Endothelial cell of umbilical vein (primary cell): ENCODE data around the gene PGRMC2. TPM values are rescaled to one million over a fixed set of nuclear protein-coding genes. Genes with fewer than 3 reads are reported as not detected.

ENCODE experiments used
- BruUV-seq: library from RNA; stranded (reverse); fragments of 400-500 nt; replicated peaks from 2 replicates; lab custom pipeline; 2021; lab: Mats Ljungman, UMichigan
- CTCF ChIA-PET: fragments of 300-600, 350-600 bp; sonication (Branson Sonifier 250); formaldehyde crosslinking; loops from one replicate; lab custom pipeline; 2021; ENCODE audit warnings: antibody characterized with exemption, inconsistent platforms; lab: Charles Lee
- POLR2A ChIA-PET: fragments of 300-600, 350-600 bp; sonication (Branson Sonifier 250); formaldehyde crosslinking; loops from one replicate; lab custom pipeline; 2021; ENCODE audit warnings: antibody characterized with exemption, inconsistent platforms; lab: Charles Lee
- DNase-seq: peaks from one replicate; pipeline ENCODE4 v3.0.0-alpha.2; 2011; ENCODE audit warnings: low read depth, low spot score
- FAIRE-seq: peaks from 2 replicates; lab custom pipeline; 2011; peaks lifted over from hg19 to GRCh38; lab: Jason Lieb, UNC
- H2AFZ ChIP-seq: 2 replicates; pipeline ENCODE4 v1.6.0; 2012; ENCODE audit warnings: low read depth, low read length, control low read depth, inconsistent platforms
- H3K27ac ChIP-seq: 2 replicates; pipeline ENCODE4 v1.5.1; 2011; ENCODE audit warnings: low read depth, mild to moderate bottlenecking, control low read depth, low read length, moderate library complexity; ENCODE audit not compliant: insufficient read depth
- H3K27me3 ChIP-seq, 2 experiments: 2 replicates each; pipeline versions ENCODE4 v1.6.0 to v1.6.1; 2011; ENCODE audit warnings: low read length in 2 of 2, mixed read lengths in 1 of 2; ENCODE audit not compliant: control insufficient read depth in 2 of 2, insufficient read depth in 2 of 2
- H3K36me3 ChIP-seq, 2 experiments: 2 replicates in 1 of 2; 3 replicates in 1 of 2; pipeline ENCODE4 v1.5.1; 2011; ENCODE audit warnings: low read length in 2 of 2, mild to moderate bottlenecking in 1 of 2, moderate library complexity in 1 of 2; ENCODE audit not compliant: control insufficient read depth in 2 of 2, insufficient read depth in 2 of 2; ENCODE audit errors: extremely low read depth in 1 of 2
- H3K4me1 ChIP-seq: 3 replicates; pipeline ENCODE4 v1.5.1; 2011; ENCODE audit warnings: mild to moderate bottlenecking, low read length; ENCODE audit not compliant: control insufficient read depth, insufficient read depth; ENCODE audit errors: extremely low read depth
- H3K4me2 ChIP-seq: 2 replicates; pipeline ENCODE4 v1.6.1; 2011; ENCODE audit warnings: low read length, control low read depth, mixed read lengths; ENCODE audit not compliant: insufficient read depth
- H3K4me3 ChIP-seq, 3 experiments: fragments of 200-600 bp in 1 of 3; sonication (generic), shearing (Covaris generic) in 1 of 3; replicated peaks in 1 of 3; 2 replicates each; pipeline ENCODE4 v1.5.1; 2011 to 2016; ENCODE audit warnings: control low read depth in 3 of 3, low read length in 3 of 3, mild to moderate bottlenecking in 2 of 3, inconsistent platforms in 1 of 3, low read depth in 1 of 3, moderate library complexity in 1 of 3; ENCODE audit not compliant: insufficient read depth in 1 of 3
- H3K79me2 ChIP-seq: 2 replicates; pipeline ENCODE4 v1.6.0; 2012; ENCODE audit warnings: low read length, inconsistent platforms; ENCODE audit not compliant: control insufficient read depth, insufficient read depth
- H3K9ac ChIP-seq: replicated peaks from 2 replicates; pipeline ENCODE3; 2011; ENCODE audit warnings: low read length, control low read depth; ENCODE audit not compliant: insufficient read depth; ENCODE audit errors: extremely low read depth
- H3K9me1 ChIP-seq: replicated peaks from 3 replicates; pipeline ENCODE4 v1.6.0; 2011; ENCODE audit warnings: mild to moderate bottlenecking, low read length; ENCODE audit not compliant: control insufficient read depth, insufficient read depth; ENCODE audit errors: extremely low read depth
- H3K9me3 ChIP-seq: replicated peaks from 2 replicates; pipeline ENCODE4 v1.5.1; 2012; ENCODE audit warnings: low read length, inconsistent platforms; ENCODE audit not compliant: control insufficient read depth, insufficient read depth
- H4K20me1 ChIP-seq: replicated peaks from 2 replicates; pipeline ENCODE3; 2011; ENCODE audit warnings: mild to moderate bottlenecking, low read length; ENCODE audit not compliant: control insufficient read depth, insufficient read depth; ENCODE audit errors: extremely low read depth
- CTCF ChIP-seq, 2 donors: IDR thresholded peaks; 1 replicate in 1 of 2; 2 replicates in 1 of 2; pipeline ENCODE4 v1.5.1; 2011; ENCODE audit warnings: low read length in 2 of 2, mild to moderate bottlenecking in 2 of 2, moderate library complexity in 2 of 2, control low read depth in 1 of 2, inconsistent platforms in 1 of 2, low read depth in 1 of 2; ENCODE audit not compliant: insufficient read depth in 1 of 2; ENCODE audit errors: extremely low read depth in 1 of 2
- EZH2 ChIP-seq: IDR thresholded peaks from 2 replicates; pipeline ENCODE4 v1.6.1; 2012; ENCODE audit warnings: borderline replicate concordance, low read depth, mild to moderate bottlenecking, moderate library complexity, low read length, inconsistent platforms; ENCODE audit not compliant: severe bottlenecking
- FOS ChIP-seq: IDR thresholded peaks from 2 replicates; pipeline ENCODE4 v1.6.1; 2011; ENCODE audit warnings: mild to moderate bottlenecking, low read length, moderate library complexity, borderline replicate concordance; ENCODE audit not compliant: insufficient read depth
- GATA2 ChIP-seq: IDR thresholded peaks from 2 replicates; pipeline ENCODE4 v1.7.0; 2011; ENCODE audit warnings: low read depth, mild to moderate bottlenecking, moderate library complexity, mixed read lengths, low read length; ENCODE audit not compliant: insufficient read length, insufficient read depth
- JUN ChIP-seq: IDR thresholded peaks from 2 replicates; pipeline ENCODE4 v1.6.1; 2011; ENCODE audit warnings: borderline replicate concordance, low read depth; ENCODE audit not compliant: insufficient read length, insufficient read depth
- MAX ChIP-seq: IDR thresholded peaks from 2 replicates; pipeline ENCODE4 v1.6.1; 2011; ENCODE audit not compliant: insufficient read depth, insufficient read length
- MYC ChIP-seq: IDR thresholded peaks from one replicate; pipeline ENCODE4 v1.6.1; 2011; ENCODE audit warnings: mild to moderate bottlenecking, low read depth, low read length
- POLR2A ChIP-seq: IDR thresholded peaks from 2 replicates; pipeline ENCODE4 v1.6.1; 2012; ENCODE audit warnings: low read depth, mild to moderate bottlenecking, control low read depth, low read length
- POLR2AphosphoS5 ChIP-seq: IDR thresholded peaks from 2 replicates; pipeline ENCODE4 v1.6.1; 2012; ENCODE audit warnings: low read depth, mild to moderate bottlenecking, control low read depth, low read length, moderate library complexity; ENCODE audit not compliant: insufficient read depth
- dilution Hi-C: fragments of 300-500 bp; cut with MboI; formaldehyde crosslinking; loops from one replicate; pipeline ENCODE4 v1.15.0; 2019; ENCODE audit warnings: low sequenced_read_pairs; ENCODE audit not compliant: extremely low pct_ligation_motif_present
- intact Hi-C: fragments of 100-400 bp; cut with micrococcal nuclease; formaldehyde crosslinking; loops from one replicate; pipeline ENCODE4 v1.10.0; 2022
- polyA plus RNA-seq, 4 experiments: library from polyadenylated mRNA; depleted of rRNA in 3 of 4; stranded (reverse) in 3 of 4; unstranded in 1 of 4; fragments of >200 nt; gene quantifications; 2 replicates each; pipeline versions ENCODE4 v1.2.1 to v1.2.3, GENCODE V29; 2011 to 2012; ENCODE audit warnings: missing spikeins in 1 of 4
- total RNA-seq: library from RNA; stranded (reverse); gene quantifications from 2 replicates; pipeline ENCODE4 v1.2.3, GENCODE V29; 2021

PGRMC2 gene
- total and polyA plus RNA-seq, 2 donors (not counting 3 experiments of a cell fraction or from before 2014, with no cell fraction given) = 10.1 to 63.4 TPM

GRCh38 chr4:128292349-128292748 is 4.7 kb upstream of the PGRMC2 start:
- H3K4me3 ChIP-seq = no peak overlapping the region
- dilution Hi-C loops = no loop called here
- no peak overlapping the region for H3K27ac ChIP-seq
- H3K9ac ChIP-seq = no peak overlapping the region
- H4K20me1 ChIP-seq = no peaks in the 10 kb centered on the region
- no peak overlapping the region for H2AFZ ChIP-seq
- no peak for TF ChIP-seq EZH2
- TF ChIP-seq JUN = no peak
- TF ChIP-seq MYC = no peak
- no peak for TF ChIP-seq POLR2AphosphoS5
- no peak for TF ChIP-seq POLR2A
- TF ChIP-seq FOS = no peak
- TF ChIP-seq GATA2 = no peak
- no peak for TF ChIP-seq MAX
- TF ChIP-seq CTCF (IDR thresholded peaks at IDR 0.05; ENCODE audit: extremely low read depth in 1 of 2, insufficient read depth in 1 of 2, low read depth in 1 of 2, low read length in 2 of 2) = no peak
- no peaks in the 10 kb centered on the region for H3K9me3 ChIP-seq
- DNase-seq (no peak), FAIRE-seq (no peak)
- H3K4me1 ChIP-seq = peaks cover 15% of the 10 kb centered on the region
- H3K36me3 ChIP-seq = no peaks in the 10 kb centered on the region
- BruUV-seq = no TSS peak
- intact Hi-C loops = no loop called here
- POLR2A ChIA-PET = no interaction called here
- H3K79me2 ChIP-seq = peaks cover 4% of the 10 kb centered on the region
- CTCF ChIA-PET = interaction anchor here (1.1 kb wide), 1 partner anchor 58 kb away, joined by 3 read pairs; no protein-coding TSS in a partner anchor
- H3K27me3 ChIP-seq = no peaks in the 10 kb centered on the region
- no peaks in the 10 kb centered on the region for H3K9me1 ChIP-seq
- H3K4me2 ChIP-seq = no peak overlapping the region
